B cell (primary cell): Measurements from ENCODE around the gene LITAFD.

Experiments used
- EZH2 ChIP-seq: IDR thresholded peaks from 2 replicates; pipeline ENCODE4 v1.6.1; 2012; ENCODE audit warnings: borderline replicate concordance, low read depth, mild to moderate bottlenecking, moderate library complexity, low read length; ENCODE audit not compliant: insufficient read depth, poor library complexity, severe bottlenecking
- TF ChIP-seq, protein P1 (sequence below): fragments of 200-600 bp; IDR thresholded peaks from one replicate; pipeline ENCODE4 v1.8.0; 2022; ENCODE audit warnings: antibody characterized with exemption, mild to moderate bottlenecking

DNA sequence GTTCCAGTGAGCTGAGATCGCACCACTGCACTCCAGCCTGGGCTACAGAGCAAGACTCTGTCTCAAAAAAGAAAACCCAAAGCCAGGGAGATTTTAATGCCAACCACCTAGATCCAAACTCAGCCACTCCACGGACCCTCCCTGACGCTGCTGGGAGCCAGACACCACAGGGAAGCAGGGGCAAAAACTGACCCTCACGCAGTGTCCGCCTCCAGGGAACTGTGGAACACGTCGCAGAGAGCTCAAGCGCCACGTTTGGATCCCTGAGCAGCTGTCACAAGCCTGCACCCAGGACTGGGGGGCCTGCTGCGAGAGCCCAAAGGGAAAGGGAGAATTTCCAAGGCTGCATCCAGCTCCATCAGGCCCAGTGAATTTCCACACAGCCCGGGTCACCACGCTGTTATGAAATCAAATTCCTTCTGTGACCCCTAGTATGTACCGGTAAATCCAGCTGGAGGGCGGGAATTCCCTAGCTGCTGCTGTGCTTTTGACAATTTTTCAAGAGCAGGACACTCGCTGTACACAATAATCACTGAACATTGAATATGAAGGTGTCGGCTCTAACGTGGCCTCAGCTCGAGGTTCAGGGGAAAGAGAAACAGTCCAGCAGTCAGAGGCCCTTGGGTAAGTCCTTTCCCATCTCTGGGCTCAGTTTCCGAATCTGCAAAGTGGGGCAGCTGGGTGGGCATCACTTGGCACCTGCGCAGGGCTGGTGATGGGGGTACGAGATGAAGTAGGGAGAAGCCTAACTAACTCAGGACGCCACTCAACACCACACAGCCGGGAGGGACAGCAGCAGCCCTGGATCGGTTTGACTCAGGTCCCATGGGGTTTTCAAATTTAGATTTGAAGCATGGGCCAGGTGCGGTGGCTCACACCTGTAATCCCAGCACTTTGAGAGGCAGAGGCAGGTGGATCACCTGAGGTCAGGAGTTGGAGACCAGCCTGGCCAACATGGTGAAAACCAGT lies 22.0 kb upstream of the LITAFD start:
- TF ChIP-seq, protein P1, sequence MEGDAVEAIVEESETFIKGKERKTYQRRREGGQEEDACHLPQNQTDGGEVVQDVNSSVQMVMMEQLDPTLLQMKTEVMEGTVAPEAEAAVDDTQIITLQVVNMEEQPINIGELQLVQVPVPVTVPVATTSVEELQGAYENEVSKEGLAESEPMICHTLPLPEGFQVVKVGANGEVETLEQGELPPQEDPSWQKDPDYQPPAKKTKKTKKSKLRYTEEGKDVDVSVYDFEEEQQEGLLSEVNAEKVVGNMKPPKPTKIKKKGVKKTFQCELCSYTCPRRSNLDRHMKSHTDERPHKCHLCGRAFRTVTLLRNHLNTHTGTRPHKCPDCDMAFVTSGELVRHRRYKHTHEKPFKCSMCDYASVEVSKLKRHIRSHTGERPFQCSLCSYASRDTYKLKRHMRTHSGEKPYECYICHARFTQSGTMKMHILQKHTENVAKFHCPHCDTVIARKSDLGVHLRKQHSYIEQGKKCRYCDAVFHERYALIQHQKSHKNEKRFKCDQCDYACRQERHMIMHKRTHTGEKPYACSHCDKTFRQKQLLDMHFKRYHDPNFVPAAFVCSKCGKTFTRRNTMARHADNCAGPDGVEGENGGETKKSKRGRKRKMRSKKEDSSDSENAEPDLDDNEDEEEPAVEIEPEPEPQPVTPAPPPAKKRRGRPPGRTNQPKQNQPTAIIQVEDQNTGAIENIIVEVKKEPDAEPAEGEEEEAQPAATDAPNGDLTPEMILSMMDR, result no peak
- TF ChIP-seq EZH2, result no peak
